ACC112 (cell line): Measurements from ENCODE around the gene PTPRO.

Experiments
- H2AFZ ChIP-seq: fragments of 200-600 bp; sonication (generic); one replicate; pipeline ENCODE4 v1.6.0; 2017; ENCODE audit warnings: antibody characterized with exemption, low read length; ENCODE audit not compliant: unreplicated experiment
- H3K27ac ChIP-seq: fragments of 200-600 bp; sonication (generic); 2 replicates; pipeline ENCODE4 v1.5.1; 2014; ENCODE audit warnings: low read depth, mild to moderate bottlenecking, antibody characterized with exemption, low read length, moderate library complexity
- H3K27me3 ChIP-seq: fragments of 200-600 bp; sonication (generic); 2 replicates; pipeline ENCODE4 v1.6.1; 2014; ENCODE audit warnings: mild to moderate bottlenecking, antibody characterized with exemption, low read length, moderate library complexity, mixed read lengths; ENCODE audit not compliant: insufficient read depth
- H3K36me3 ChIP-seq: fragments of 200-600 bp; sonication (generic); 2 replicates; pipeline ENCODE4 v1.6.1; 2016; ENCODE audit warnings: mild to moderate bottlenecking, antibody characterized with exemption, low read length, moderate library complexity, mixed read lengths; ENCODE audit not compliant: insufficient read depth
- H3K4me1 ChIP-seq: fragments of 200-600 bp; sonication (generic); one replicate; pipeline ENCODE4 v1.6.1; 2016; ENCODE audit warnings: low read length, mixed read lengths; ENCODE audit not compliant: insufficient read depth, unreplicated experiment, control insufficient read depth
- H3K4me3 ChIP-seq: fragments of 200-600 bp; sonication (generic); 2 replicates; pipeline ENCODE4 v1.5.1; 2014; ENCODE audit warnings: mild to moderate bottlenecking, low read depth, low read length
- H3K79me2 ChIP-seq: fragments of 200-600 bp; sonication (generic); one replicate; pipeline ENCODE4 v1.6.0; 2016; ENCODE audit warnings: low read length; ENCODE audit not compliant: control insufficient read depth, unreplicated experiment, insufficient read depth

The PTPRO gene

GRCh38 chr12:15306605-15307004, 15.7 kb upstream of the PTPRO start:
- H3K79me2 ChIP-seq, result no peaks in the 10 kb centered on the region
- H3K4me3 ChIP-seq, result no peak overlapping the region
- H3K27ac ChIP-seq, result no peak overlapping the region
- no peaks in the 10 kb centered on the region for H3K27me3 ChIP-seq
- H2AFZ ChIP-seq, result no peak overlapping the region
- H3K36me3 ChIP-seq, result no peaks in the 10 kb centered on the region
- H3K4me1 ChIP-seq, result no peaks in the 10 kb centered on the region

GRCh38 chr12:15307079-15307478, 15.2 kb upstream of the PTPRO start:
- Histone ChIP-seq H3K36me3 (no peaks in the 10 kb centered on the region), H3K27me3 (no peaks in the 10 kb centered on the region), H3K4me3 (no peak overlapping the region), H2AFZ (no peak overlapping the region), H3K4me1 (no peaks in the 10 kb centered on the region), H3K79me2 (no peaks in the 10 kb centered on the region), H3K27ac (no peak overlapping the region)

GRCh38 chr12:15318841-15319240, 3.5 kb upstream of the PTPRO start:
- peaks cover 19% of the 10 kb centered on the region for H3K27me3 ChIP-seq
- no peak overlapping the region for H3K4me3 ChIP-seq
- no peak overlapping the region for H2AFZ ChIP-seq

GRCh38 chr12:15320881-15321280, 1.4 kb upstream of the PTPRO start:
- H3K27ac ChIP-seq, result no peak overlapping the region
- H3K4me1 ChIP-seq, result peaks cover 4% of the 10 kb centered on the region
- no peak overlapping the region for H3K4me3 ChIP-seq
- H3K36me3 ChIP-seq, result no peaks in the 10 kb centered on the region
- H3K27me3 ChIP-seq, result peaks cover 15% of the 10 kb centered on the region
- H2AFZ ChIP-seq, result no peak overlapping the region
- H3K79me2 ChIP-seq, result no peaks in the 10 kb centered on the region

More at GRCh38 chr12:15318841-15319240, 3.5 kb upstream of the PTPRO start:
- H3K79me2 ChIP-seq, result no peaks in the 10 kb centered on the region
- no peak overlapping the region for H3K27ac ChIP-seq
- H3K4me1 ChIP-seq, result peaks cover 4% of the 10 kb centered on the region
- no peaks in the 10 kb centered on the region for H3K36me3 ChIP-seq

GRCh38 chr12:15323480-15323879, 1.2 kb downstream of the PTPRO start:
- Histone ChIP-seq H3K27ac (no peak overlapping the region), H2AFZ (peak overlapping the region; percentile 92), H3K27me3 (no peaks in the 10 kb centered on the region), H3K36me3 (no peaks in the 10 kb centered on the region), H3K4me1 (peaks cover 4% of the 10 kb centered on the region), H3K79me2 (no peaks in the 10 kb centered on the region), H3K4me3 (peak overlapping the region; percentile 83)

GRCh38 chr12:15329891-15330290, 7.6 kb downstream of the PTPRO start:
- Histone ChIP-seq H3K4me3 (no peak overlapping the region), H3K79me2 (no peaks in the 10 kb centered on the region), H3K36me3 (no peaks in the 10 kb centered on the region), H2AFZ (no peak overlapping the region), H3K27ac (no peak overlapping the region), H3K4me1 (peaks cover 6% of the 10 kb centered on the region), H3K27me3 (no peaks in the 10 kb centered on the region)

- Histone ChIP-seq H3K36me3 (no peaks in the 10 kb centered on the region), H3K4me3 (no peak overlapping the region), H3K27me3 (no peaks in the 10 kb centered on the region), H3K27ac (no peak overlapping the region), H2AFZ (no peak overlapping the region), H3K4me1 (peaks cover 27% of the 10 kb centered on the region), H3K79me2 (no peaks in the 10 kb centered on the region)
Observed at GRCh38 chr12:15334225-15334624, 11.9 kb downstream of the PTPRO start.

GRCh38 chr12:15335959-15336358, 13.7 kb downstream of the PTPRO start:
- H3K27ac ChIP-seq, result no peak overlapping the region
- H3K4me3 ChIP-seq, result no peak overlapping the region
- H2AFZ ChIP-seq, result no peak overlapping the region
- H3K4me1 ChIP-seq, result peaks cover 27% of the 10 kb centered on the region
- H3K27me3 ChIP-seq, result no peaks in the 10 kb centered on the region
- no peaks in the 10 kb centered on the region for H3K79me2 ChIP-seq
- H3K36me3 ChIP-seq, result no peaks in the 10 kb centered on the region

- H3K27ac ChIP-seq, result peak overlapping the region; percentile 62
Observed at GRCh38 chr12:15336768-15337553, 14.7 kb downstream of the PTPRO start.

GRCh38 chr12:15341371-15341770, 19.1 kb downstream of the PTPRO start:
- no peak overlapping the region for H2AFZ ChIP-seq
- no peaks in the 10 kb centered on the region for H3K27me3 ChIP-seq
- peaks cover 16% of the 10 kb centered on the region for H3K4me1 ChIP-seq
- H3K36me3 ChIP-seq, result no peaks in the 10 kb centered on the region
- no peak overlapping the region for H3K4me3 ChIP-seq
- no peaks in the 10 kb centered on the region for H3K79me2 ChIP-seq
- H3K27ac ChIP-seq, result no peak overlapping the region

More at GRCh38 chr12:15336768-15337553, 14.7 kb downstream of the PTPRO start:
- peak overlapping the region; percentile 52 for H3K4me3 ChIP-seq
- peak overlapping the region; percentile 37 for H2AFZ ChIP-seq
- H3K4me1 ChIP-seq, result peaks cover 27% of the 10 kb centered on the region
- H3K36me3 ChIP-seq, result no peaks in the 10 kb centered on the region
- no peaks in the 10 kb centered on the region for H3K27me3 ChIP-seq
- H3K79me2 ChIP-seq, result no peaks in the 10 kb centered on the region

GRCh38 chr12:15344561-15344960, 22.3 kb downstream of the PTPRO start:
- H3K27ac ChIP-seq, result no peak overlapping the region
- no peaks in the 10 kb centered on the region for H3K4me1 ChIP-seq
- no peaks in the 10 kb centered on the region for H3K36me3 ChIP-seq
- no peak overlapping the region for H3K4me3 ChIP-seq
- H2AFZ ChIP-seq, result no peak overlapping the region
- H3K27me3 ChIP-seq, result no peaks in the 10 kb centered on the region
- no peaks in the 10 kb centered on the region for H3K79me2 ChIP-seq
